Rectal smooth muscle tissue (tissue), 1 donor: Measurements from ENCODE around the gene CORO7.

Experiments
- H3K27ac ChIP-seq: one replicate; pipeline ENCODE4 v1.7.0; 2013; ENCODE audit warnings: low read depth, low read length, inconsistent platforms
- H3K27me3 ChIP-seq: one replicate; pipeline ENCODE4 v1.7.0; 2013; ENCODE audit warnings: low read length; ENCODE audit not compliant: control insufficient read depth, insufficient read depth
- H3K36me3 ChIP-seq: one replicate; pipeline ENCODE4 v1.7.0; 2013; ENCODE audit warnings: low read length; ENCODE audit not compliant: control insufficient read depth, insufficient read depth
- H3K4me1 ChIP-seq: one replicate; pipeline ENCODE4 v1.7.0; 2013; ENCODE audit warnings: low read length; ENCODE audit not compliant: control insufficient read depth, insufficient read depth
- H3K4me3 ChIP-seq: one replicate; pipeline ENCODE4 v1.7.0; 2013; ENCODE audit warnings: low read length
- H3K9ac ChIP-seq: one replicate; pipeline ENCODE4 v1.7.0; 2013; ENCODE audit warnings: low read length

Gene CORO7

GRCh38 chr16:4383591-4384444, 32.6 kb downstream of the CORO7 start:
- no peak overlapping the region for H3K4me3 ChIP-seq
- H3K36me3 ChIP-seq, result peaks cover 7% of the 10 kb centered on the region
- H3K9ac ChIP-seq, result no peak overlapping the region
- H3K4me1 ChIP-seq, result peaks cover 4% of the 10 kb centered on the region
- no peaks in the 10 kb centered on the region for H3K27me3 ChIP-seq
- no peak overlapping the region for H3K27ac ChIP-seq

GRCh38 chr16:4382795-4383357, 33.5 kb downstream of the CORO7 start:
- H3K4me1 ChIP-seq, result peaks cover 7% of the 10 kb centered on the region
- no peaks in the 10 kb centered on the region for H3K27me3 ChIP-seq
- H3K4me3 ChIP-seq, result no peak overlapping the region
- peaks cover 7% of the 10 kb centered on the region for H3K36me3 ChIP-seq
- no peak overlapping the region for H3K27ac ChIP-seq
- H3K9ac ChIP-seq, result no peak overlapping the region

GRCh38 chr16:4381935-4382794, 34.2 kb downstream of the CORO7 start:
- Histone ChIP-seq H3K9ac (no peak overlapping the region), H3K27ac (no peak overlapping the region), H3K27me3 (no peaks in the 10 kb centered on the region), H3K36me3 (peaks cover 5% of the 10 kb centered on the region), H3K4me1 (peaks cover 12% of the 10 kb centered on the region), H3K4me3 (no peak overlapping the region)

DNA sequence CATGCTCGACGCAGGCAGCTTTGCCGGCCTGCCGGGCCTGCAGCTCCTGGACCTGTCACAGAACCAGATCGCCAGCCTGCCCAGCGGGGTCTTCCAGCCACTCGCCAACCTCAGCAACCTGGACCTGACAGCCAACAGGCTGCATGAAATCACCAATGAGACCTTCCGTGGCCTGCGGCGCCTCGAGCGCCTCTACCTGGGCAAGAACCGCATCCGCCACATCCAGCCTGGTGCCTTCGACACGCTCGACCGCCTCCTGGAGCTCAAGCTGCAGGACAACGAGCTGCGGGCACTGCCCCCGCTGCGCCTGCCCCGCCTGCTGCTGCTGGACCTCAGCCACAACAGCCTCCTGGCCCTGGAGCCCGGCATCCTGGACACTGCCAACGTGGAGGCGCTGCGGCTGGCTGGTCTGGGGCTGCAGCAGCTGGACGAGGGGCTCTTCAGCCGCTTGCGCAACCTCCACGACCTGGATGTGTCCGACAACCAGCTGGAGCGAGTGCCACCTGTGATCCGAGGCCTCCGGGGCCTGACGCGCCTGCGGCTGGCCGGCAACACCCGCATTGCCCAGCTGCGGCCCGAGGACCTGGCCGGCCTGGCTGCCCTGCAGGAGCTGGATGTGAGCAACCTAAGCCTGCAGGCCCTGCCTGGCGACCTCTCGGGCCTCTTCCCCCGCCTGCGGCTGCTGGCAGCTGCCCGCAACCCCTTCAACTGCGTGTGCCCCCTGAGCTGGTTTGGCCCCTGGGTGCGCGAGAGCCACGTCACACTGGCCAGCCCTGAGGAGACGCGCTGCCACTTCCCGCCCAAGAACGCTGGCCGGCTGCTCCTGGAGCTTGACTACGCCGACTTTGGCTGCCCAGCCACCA, 35.1 kb downstream of the CORO7 start:
- H3K9ac ChIP-seq, result no peak overlapping the region

GRCh38 chr16:4380119-4381063, 36.0 kb downstream of the CORO7 start:
- H3K27ac ChIP-seq, result no peak overlapping the region
- H3K4me1 ChIP-seq, result peaks cover 26% of the 10 kb centered on the region
- H3K27me3 ChIP-seq, result no peaks in the 10 kb centered on the region
- H3K9ac ChIP-seq, result no peak overlapping the region
- no peak overlapping the region for H3K4me3 ChIP-seq
- no peaks in the 10 kb centered on the region for H3K36me3 ChIP-seq

More for the DNA sequence above, 35.1 kb downstream of the CORO7 start:
- Histone ChIP-seq H3K27ac (no peak overlapping the region), H3K36me3 (no peaks in the 10 kb centered on the region), H3K27me3 (no peaks in the 10 kb centered on the region), H3K4me3 (no peak overlapping the region), H3K4me1 (peaks cover 20% of the 10 kb centered on the region)

- Histone ChIP-seq H3K9ac (no peak overlapping the region), H3K27ac (no peak overlapping the region), H3K4me1 (peaks cover 33% of the 10 kb centered on the region), H3K27me3 (no peaks in the 10 kb centered on the region), H3K36me3 (no peaks in the 10 kb centered on the region), H3K4me3 (no peak overlapping the region)
Observed at GRCh38 chr16:4378999-4379690, 37.3 kb downstream of the CORO7 start.

GRCh38 chr16:4378161-4378666, 38.2 kb downstream of the CORO7 start:
- Histone ChIP-seq H3K4me1 (peaks cover 40% of the 10 kb centered on the region), H3K27ac (no peak overlapping the region), H3K4me3 (no peak overlapping the region), H3K36me3 (no peaks in the 10 kb centered on the region), H3K27me3 (no peaks in the 10 kb centered on the region), H3K9ac (no peak overlapping the region)

- Histone ChIP-seq H3K4me1 (peaks cover 45% of the 10 kb centered on the region), H3K27ac (no peak overlapping the region), H3K9ac (no peak overlapping the region), H3K36me3 (no peaks in the 10 kb centered on the region), H3K4me3 (no peak overlapping the region), H3K27me3 (no peaks in the 10 kb centered on the region)
Observed at GRCh38 chr16:4377573-4378154, 38.7 kb downstream of the CORO7 start.

DNA sequence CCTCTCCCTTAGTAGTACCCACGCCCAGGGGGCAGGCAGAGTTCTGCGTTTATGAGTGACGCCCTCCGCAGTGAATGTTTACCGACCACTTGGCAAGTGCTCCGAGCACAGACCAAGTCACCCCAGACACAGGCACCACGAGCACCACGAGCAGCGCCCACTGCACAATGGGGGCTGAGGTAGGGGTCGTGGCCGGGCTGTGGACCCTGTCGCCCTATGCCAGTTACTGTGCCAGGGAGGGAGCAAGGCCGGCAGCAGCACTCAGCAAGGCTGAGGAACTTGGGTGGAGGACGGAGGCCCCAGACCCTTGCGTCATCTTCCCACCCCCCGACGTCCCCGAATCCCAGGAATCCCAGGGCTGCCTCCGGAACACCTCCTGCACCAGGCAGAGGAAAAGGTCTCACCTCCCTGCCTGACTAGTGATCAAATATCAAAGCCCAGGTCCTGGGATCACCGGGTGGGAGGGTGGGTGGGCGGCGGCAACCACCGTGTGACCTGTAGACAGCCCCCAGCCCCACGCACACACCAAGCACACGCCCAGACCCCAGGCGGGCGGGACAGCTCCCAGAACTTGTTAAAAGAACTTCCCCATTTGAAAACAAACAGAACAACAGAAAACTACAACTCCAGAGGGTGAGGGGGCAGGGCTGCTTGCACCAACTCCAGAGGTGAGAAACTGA, 39.4 kb downstream of the CORO7 start:
- Histone ChIP-seq H3K27ac (peak overlapping the region; percentile 50), H3K9ac (no peak overlapping the region)

More for the DNA sequence above, 39.4 kb downstream of the CORO7 start:
- Histone ChIP-seq H3K4me1 (peaks cover 51% of the 10 kb centered on the region), H3K36me3 (no peaks in the 10 kb centered on the region), H3K4me3 (no peak overlapping the region), H3K27me3 (no peaks in the 10 kb centered on the region)
